ENCODE data around the gene FN1.
A peak's percentile ranks its signal among the peaks of the same experiment; 100 is the strongest.
"Not testable (repeated sequence)": the region's sequence is repeated elsewhere in the genome, so short reads cannot be mapped to it uniquely, and the experiment has no call there.

FN1 gene

GRCh38 chr2:215423234-215423633 is 12.6 kb downstream of the FN1 start:
- DNase-seq (ENCODE audit: low read depth): peak; percentile 38

- DNase-seq (ENCODE audit: low read depth): peak; percentile 28
Observed at GRCh38 chr2:215422676-215423075, 13.2 kb downstream of the FN1 start.

GRCh38 chr2:215421859-215422461 is 13.9 kb downstream of the FN1 start:
- peak; percentile 49 for DNase-seq (ENCODE audit: low read depth)

GRCh38 chr2:215420471-215420935 is 15.4 kb downstream of the FN1 start:
- DNase-seq (ENCODE audit: low read depth): no peak

GRCh38 chr2:215419769-215420470 is 15.9 kb downstream of the FN1 start:
- no peak for DNase-seq (ENCODE audit: low read depth)

- DNase-seq (ENCODE audit: low read depth): no peak
Observed at GRCh38 chr2:215419113-215419512, 16.8 kb downstream of the FN1 start.

GRCh38 chr2:215418064-215418963 is 17.6 kb downstream of the FN1 start:
- DNase-seq (ENCODE audit: low read depth): no peak

- no peak for DNase-seq (ENCODE audit: low read depth)
Observed at GRCh38 chr2:215417400-215417951, 18.4 kb downstream of the FN1 start.

GRCh38 chr2:215416656-215417055 is 19.2 kb downstream of the FN1 start:
- DNase-seq (ENCODE audit: low read depth): no peak

- DNase-seq (ENCODE audit: low read depth): no peak
Observed at GRCh38 chr2:215415820-215416577, 19.9 kb downstream of the FN1 start.

GRCh38 chr2:215415218-215415617 is 20.6 kb downstream of the FN1 start:
- no peak for DNase-seq (ENCODE audit: low read depth)

- DNase-seq (ENCODE audit: low read depth): no peak
Observed at GRCh38 chr2:215414674-215415073, 21.2 kb downstream of the FN1 start.

- DNase-seq (ENCODE audit: low read depth): no peak
Observed at GRCh38 chr2:215413974-215414373, 21.9 kb downstream of the FN1 start.

- DNase-seq (ENCODE audit: low read depth): no peak
Observed at GRCh38 chr2:215413484-215413777, 22.4 kb downstream of the FN1 start.

- no peak for DNase-seq (ENCODE audit: low read depth)
Observed at GRCh38 chr2:215411941-215412743, 23.7 kb downstream of the FN1 start.

- DNase-seq (ENCODE audit: low read depth): peak; percentile 92
Observed at GRCh38 chr2:215410932-215411285, 25.0 kb downstream of the FN1 start.

- not testable (repeated sequence) for DNase-seq (ENCODE audit: low read depth)
Observed at GRCh38 chr2:215410181-215410931, 25.5 kb downstream of the FN1 start.

- no peak for DNase-seq (ENCODE audit: low read depth)
Observed at GRCh38 chr2:215409331-215410127, 26.3 kb downstream of the FN1 start.

- DNase-seq (ENCODE audit: low read depth): not testable (repeated sequence)
Observed at GRCh38 chr2:215408441-215408840, 27.4 kb downstream of the FN1 start.

All from iris pigment epithelial cell (primary cell).